M059J (cell line): ENCODE results near the gene PLOD3. TPM values are rescaled to one million over a fixed set of nuclear protein-coding genes. Genes with fewer than 3 reads are reported as not detected.

Source experiments
- DNase-seq: peaks from one replicate; pipeline ENCODE4 v3.0.0-alpha.2; 2012; ENCODE audit warnings: low read depth
- total RNA-seq: library from RNA; depleted of rRNA; stranded (reverse); fragments of >200 nt; shearing (Covaris generic); gene quantifications from 2 replicates; pipeline ENCODE4 v1.2.3, GENCODE V29; 2014

The PLOD3 gene
- total RNA-seq, 1 experiment from 2014 or later: 129 TPM

- DNase-seq: no peak
These were observed 37.1 kb downstream of the PLOD3 start, which contains the start of gene NAT16 for GRCh38 chr7:101180130-101180755. Gene NAT16, minus strand, starts transcription at chr7:101180293. Its CDS starts 5,486 bp downstream, at chr7:101174807.

- DNase-seq: no peak
These were observed 37.7 kb downstream of the PLOD3 start for GRCh38 chr7:101179713-101180112.

GRCh38 chr7:101179117-101179516 is 38.3 kb downstream of the PLOD3 start:
- DNase-seq: no peak

- no peak for DNase-seq
These were observed 39.7 kb downstream of the PLOD3 start for GRCh38 chr7:101177644-101178043.

- no peak for DNase-seq
These were observed 41.7 kb downstream of the PLOD3 start for GRCh38 chr7:101175664-101176063.

- no peak for DNase-seq
These were observed 43.0 kb downstream of the PLOD3 start for GRCh38 chr7:101174322-101174854.

- DNase-seq: peak; percentile 66
These were observed 43.6 kb downstream of the PLOD3 start for GRCh38 chr7:101173752-101174244.

GRCh38 chr7:101172854-101173751 is 44.3 kb downstream of the PLOD3 start:
- peak; percentile 91 for DNase-seq

- DNase-seq: no peak
These were observed 45.2 kb downstream of the PLOD3 start for GRCh38 chr7:101172005-101172853.

GRCh38 chr7:101171442-101171837 is 45.9 kb downstream of the PLOD3 start:
- peak; percentile 21 for DNase-seq

- no peak for DNase-seq
These were observed 46.6 kb downstream of the PLOD3 start for GRCh38 chr7:101170617-101171441.

GRCh38 chr7:101169838-101170551 is 47.4 kb downstream of the PLOD3 start:
- DNase-seq: peak; percentile 47

GRCh38 chr7:101169110-101169837 is 48.1 kb downstream of the PLOD3 start:
- peak; percentile 18 for DNase-seq

GRCh38 chr7:101168412-101169049 is 48.9 kb downstream of the PLOD3 start:
- peak; percentile 16 for DNase-seq

GRCh38 chr7:101167645-101168411 is 49.6 kb downstream of the PLOD3 start:
- DNase-seq: peak; percentile 33

GRCh38 chr7:101166909-101167644 is 50.3 kb downstream of the PLOD3 start:
- peak; percentile 36 for DNase-seq

- DNase-seq: no peak
These were observed 50.8 kb downstream of the PLOD3 start for GRCh38 chr7:101166648-101166908.
